Activated gamma-delta T cell treated with Interleukin-2 at 50 U/mL for 16 hours (primary cell): ENCODE measurements around the gene RAB4B.
"Not testable (repeated sequence)": the region's sequence is repeated elsewhere in the genome, so short reads cannot be mapped to it uniquely, and the experiment has no call there.

Source experiments
- DNase-seq: peaks from one replicate; pipeline ENCODE4 v3.0.0-alpha.2; 2020

The RAB4B gene

DNA sequence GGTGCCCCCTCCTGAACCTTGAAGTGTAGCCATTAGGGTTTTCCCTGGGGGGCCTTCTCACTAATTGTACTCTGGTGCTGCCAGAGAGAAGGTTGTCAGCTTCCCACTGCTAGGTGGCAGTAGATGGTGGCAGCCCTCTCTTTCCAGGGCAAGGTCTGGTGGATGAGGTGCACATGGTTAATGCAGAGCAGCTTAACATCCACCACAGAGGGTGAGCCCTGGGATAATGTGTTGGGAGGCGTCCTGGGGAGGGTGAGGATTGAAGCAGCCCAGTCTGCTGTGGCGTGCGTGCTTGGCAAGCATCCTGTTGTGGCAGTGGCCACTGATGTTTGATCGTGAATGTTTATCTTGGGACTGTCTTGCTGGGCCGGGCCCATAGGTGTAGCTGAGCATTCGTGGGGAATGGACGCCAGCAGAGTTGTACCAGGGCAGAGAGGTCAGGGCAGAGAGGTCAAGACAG, 26.8 kb downstream of the RAB4B start:
- DNase-seq, result no peak

DNA sequence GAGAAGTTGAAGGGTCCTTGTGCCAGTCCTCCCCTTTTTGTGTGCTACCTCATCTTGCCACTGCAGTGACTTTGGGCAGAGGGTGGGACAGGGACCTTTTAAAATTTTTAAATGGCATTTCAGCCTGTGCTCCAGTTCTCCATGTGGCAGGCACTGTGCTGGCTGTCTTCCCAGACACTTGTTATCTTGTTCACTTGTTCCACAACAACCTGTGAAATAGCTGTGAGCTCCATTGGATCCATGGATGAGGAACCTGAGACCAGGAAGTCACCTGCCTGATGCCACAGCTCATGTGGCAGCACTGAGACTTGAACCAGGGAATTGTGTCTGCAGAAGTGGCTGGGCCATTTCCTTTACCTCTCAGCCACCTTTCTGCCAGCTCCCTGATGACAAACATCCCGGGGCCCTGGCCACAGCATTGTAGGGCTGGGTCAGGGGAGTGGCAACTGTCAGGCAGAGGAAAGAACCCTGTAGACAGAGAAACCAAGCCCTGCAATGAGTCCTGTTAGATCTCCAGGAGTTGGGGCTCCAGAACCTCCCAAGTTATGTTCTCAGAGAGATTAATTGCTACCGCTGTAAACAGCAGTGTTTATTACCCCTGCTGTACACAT, 27.3 kb downstream of the RAB4B start:
- no peak for DNase-seq

- peak; percentile 74 for DNase-seq
Observed at GRCh38 chr19:40806423-40807146, 28.5 kb downstream of the RAB4B start.

DNA sequence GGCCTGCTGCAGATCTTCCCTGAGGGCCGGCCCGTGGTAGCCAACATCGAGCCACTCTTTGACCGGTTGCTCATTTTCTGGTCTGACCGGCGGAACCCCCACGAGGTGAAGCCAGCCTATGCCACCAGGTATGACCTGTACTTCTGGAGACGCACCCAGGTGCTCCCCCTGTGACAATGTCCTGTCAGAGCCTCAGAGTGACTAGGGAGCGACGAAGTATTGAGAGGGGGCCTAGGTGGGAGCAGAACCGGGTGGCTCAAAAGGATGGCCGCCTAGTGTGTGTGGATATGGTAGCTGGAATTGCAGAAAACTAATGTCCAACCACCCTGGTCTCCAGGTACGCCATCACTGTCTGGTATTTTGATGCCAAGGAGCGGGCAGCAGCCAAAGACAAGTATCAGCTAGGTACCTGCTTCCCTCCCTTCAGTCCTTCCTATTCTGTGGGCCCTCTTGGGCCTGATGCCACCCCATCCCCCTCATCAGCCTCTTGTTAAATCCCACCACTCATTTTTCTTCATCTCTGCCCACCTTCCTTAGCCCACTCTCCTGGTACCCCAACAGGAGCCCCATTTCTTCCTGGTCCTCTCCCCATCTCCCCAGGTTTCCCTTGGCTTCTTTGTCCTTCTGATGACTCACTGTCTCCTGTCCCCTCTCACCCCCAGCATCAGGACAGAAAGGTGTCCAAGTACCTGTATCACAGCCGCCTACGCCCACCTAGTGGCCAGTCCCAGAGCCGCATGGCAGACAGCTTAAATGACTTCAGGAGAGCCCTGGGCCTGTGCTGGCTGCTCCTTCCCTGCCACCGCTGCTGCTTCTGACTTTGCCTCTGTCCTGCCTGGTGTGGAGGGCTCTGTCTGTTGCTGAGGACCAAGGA, 29.3 kb downstream of the RAB4B start:
- no peak for DNase-seq

DNA sequence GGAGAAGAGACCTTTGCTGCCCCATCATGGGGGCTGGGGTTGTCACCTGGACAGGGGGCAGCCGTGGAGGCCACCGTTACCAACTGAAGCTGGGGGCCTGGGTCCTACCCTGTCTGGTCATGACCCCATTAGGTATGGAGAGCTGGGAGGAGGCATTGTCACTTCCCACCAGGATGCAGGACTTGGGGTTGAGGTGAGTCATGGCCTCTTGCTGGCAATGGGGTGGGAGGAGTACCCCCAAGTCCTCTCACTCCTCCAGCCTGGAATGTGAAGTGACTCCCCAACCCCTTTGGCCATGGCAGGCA, 29.9 kb downstream of the RAB4B start:
- no peak for DNase-seq

DNA sequence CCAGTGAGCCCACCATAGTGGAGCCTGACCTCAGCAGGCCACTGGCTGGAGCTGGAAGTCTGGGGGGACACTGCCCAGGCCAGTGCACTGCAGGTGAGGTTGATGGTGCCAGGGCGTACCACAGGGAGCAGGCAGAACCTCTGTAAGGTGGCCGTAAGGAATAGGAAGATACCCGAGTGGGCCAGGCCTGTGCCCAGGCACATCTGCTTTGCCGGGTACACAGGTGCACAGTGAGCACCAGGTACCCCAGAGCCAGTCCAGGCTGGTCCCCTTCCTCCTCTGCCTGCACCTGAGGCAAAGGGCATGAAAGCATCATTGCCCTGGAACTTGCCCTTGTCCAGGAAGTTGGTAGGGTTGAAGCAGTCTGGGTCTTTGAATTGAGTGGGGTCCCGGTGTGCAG, 30.4 kb downstream of the RAB4B start:
- no peak for DNase-seq

DNA sequence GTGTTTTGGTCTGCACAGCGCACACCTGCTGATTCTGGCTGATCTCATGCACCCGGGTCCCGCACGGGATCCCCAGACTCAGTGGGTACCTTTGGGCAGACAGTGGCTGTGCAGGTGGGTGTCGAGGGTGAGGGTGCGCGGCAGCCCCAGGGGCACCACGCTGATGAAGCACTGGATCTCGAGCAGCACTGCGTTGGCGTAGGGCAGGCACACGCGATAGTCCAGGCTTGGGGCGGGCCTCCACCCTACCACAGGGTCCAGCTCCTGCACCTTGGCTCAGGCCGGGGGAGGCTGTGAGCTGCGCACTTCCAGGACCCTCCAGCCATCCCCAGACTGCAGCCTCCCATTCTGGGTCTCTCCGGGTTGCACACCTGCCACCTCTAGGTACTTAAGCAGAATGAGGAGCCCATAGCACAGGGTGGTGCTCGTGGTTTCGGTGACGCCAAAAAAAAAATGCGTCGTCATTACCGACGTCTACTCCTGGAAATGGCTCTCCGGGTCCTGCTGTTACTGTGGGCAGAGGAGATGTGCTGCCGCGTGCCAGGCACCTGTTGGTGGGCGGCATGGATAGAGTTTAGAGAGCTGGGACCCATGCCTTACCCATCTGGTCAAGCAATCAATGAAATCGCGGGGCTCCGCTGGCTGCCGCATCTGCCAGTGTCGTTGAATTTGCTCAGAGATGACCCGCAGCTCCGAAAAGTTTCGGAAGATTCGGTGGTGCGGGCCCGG, 31.5 kb downstream of the RAB4B start:
- DNase-seq, result no peak

DNA sequence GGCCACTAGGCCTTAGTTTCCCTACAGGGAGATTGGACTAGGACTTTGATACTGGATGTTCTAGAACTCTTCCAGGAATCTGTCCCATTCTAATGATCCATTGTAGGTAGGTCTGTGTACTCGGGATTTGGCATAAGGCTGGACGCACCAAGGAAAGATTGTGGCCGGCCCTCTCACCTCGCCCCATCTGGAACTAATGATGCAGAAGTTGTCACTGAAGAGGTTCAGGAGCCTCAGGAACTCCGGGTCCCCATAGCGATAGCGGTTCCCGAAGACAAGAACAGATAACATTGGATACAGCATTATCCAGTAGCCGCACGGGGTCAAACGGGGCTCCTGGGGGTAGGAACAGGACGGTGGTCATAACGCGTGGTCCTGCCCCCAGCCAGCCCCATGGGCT, 32.1 kb downstream of the RAB4B start:
- no peak for DNase-seq

DNA sequence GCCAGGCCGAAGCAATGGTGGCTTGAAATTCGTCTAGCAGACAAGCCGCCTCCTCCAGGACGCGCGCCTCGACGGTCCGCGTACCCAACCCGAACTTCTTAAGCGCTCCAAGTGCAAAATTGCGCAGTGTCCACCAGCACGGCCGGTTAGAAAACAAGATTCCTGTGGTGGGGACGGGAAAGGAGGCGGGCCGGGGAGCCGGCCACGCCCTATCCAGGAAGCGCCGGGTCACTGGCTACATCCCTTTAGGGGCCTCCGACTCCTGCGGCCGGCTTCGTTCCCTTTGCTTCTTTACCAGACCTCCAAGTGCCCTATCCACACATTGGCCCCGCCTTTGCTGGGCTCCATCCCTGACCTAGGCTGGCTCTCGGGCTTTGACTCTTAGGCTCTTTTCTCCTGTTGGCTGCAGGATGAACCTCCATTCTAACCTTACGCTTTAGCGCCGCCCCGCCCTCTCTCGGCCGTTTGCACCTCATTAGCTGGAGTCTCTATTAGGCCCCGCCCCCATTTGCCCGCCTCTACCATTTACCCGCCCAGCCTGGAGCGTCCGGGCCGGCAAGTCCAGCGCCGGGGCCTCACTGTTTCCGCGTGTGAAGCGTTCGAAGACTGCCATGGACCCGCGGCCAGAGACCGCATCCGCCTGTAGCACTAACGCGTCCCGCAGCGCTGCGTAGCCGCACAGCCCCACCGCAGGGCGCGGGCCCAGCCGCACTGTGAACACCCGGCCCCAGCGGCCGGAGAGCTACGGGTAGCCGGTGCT, 32.8 kb downstream of the RAB4B start:
- DNase-seq, result peak; percentile 44

DNA sequence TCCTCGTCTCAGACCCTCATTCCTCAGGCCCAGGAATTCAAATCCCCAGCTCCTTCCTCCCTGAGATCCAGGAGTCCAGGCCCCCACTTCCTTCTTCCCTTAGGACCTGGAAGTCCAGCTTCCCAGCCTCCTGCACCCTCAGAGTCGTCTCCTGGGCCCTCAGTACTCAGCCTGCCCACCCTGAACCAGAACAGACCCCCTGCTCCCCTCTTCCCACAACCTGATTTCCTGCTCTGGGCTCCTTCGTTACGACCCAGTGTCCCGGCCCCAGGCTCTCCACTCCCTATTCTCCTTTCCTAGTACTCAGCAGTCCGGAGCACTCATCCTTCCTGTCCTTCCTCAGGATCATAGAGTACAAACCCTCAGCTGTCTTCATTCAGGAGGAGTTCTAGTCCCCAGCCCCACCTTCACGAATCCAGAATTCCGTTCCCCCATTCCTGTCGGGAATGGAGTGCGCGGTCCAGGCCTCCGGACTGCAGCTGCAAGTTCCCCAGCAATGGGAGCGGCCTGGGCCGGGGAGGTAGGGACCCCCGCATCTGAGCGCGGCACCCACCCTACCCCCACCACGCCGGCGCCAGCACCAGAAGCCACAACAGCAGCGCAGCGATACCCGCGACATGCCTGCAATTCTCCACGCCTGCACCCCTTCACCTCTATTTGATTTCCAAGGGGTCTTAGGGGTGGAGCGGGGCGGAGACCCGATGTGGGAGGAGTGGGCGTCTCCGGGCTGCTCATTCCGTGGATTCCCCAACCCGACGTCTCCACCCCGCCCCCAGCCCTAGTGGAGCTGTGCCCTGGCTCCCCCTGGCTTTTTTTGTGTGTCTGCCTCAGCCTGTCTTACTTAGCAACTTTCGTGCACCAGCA, 33.7 kb downstream of the RAB4B start:
- DNase-seq, result no peak

GRCh38 chr19:40812571-40812970, 34.5 kb downstream of the RAB4B start:
- not testable (repeated sequence) for DNase-seq

DNA sequence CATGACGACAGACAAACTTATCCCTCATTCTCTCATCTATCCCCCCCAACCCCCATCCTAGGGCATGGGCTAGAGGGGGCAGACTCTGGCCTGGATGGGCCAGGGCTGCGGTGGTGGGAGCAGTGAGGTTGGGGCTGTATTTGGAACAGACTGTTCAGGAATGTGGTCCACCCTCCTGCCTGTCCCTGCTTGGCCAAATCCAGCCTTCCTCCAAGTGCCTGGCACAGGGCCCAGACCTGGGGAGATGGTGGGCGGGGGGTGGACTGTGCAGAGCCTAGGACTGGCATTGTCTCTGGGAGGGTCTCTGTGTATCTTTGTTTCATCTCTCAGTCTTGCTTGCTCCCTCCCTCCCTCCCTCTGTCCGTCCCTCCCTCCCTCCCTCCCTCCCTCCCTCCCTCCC, 35.1 kb downstream of the RAB4B start:
- no peak for DNase-seq

- no peak for DNase-seq
Observed at GRCh38 chr19:40815223-40815622, 37.2 kb downstream of the RAB4B start.

DNA sequence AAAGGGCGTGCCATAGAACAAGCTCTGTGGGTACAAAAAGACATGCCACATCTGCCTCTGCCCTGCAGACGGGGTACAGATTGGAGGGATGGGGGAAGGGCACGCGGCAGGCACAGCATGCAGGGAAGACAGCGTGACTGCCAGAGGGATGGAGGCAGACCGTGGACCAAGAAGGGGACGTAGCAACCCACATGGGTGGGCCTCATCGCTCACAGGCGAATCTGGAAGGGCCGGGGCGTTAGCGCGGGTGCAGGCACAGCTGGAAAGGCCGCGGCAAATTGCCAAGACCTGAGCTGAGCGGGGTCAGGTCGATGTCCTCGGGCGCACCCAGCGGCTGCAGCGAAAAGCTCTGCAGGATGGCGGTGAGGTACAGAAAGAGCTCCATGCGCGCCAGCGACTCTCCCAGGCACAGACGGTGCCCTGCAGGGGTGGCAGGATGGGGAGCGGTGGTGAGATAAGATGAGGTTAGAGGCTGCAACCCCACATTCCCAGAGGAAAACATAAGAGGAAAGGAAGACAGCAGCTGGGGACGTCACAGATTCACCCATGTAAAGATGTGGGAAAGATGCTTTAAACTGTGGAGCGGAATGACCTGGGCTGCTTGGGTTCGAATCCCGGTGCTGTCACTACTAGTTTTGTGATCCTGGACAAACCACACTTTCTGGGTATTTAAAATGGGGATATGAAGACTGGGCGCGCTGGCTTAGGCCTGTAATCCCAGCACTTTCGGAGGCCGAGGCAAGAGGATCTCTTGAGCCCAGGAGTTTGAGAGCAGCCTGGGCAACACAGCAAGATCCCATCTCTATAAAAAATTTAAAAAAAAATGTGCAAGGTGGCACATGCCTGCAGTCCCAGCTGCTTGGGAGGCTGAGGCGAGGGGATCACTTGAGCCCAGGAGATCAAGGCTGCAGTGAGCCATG, 40.7 kb downstream of the RAB4B start:
- peak; percentile 69 for DNase-seq

- DNase-seq, result peak; percentile 68
Observed at GRCh38 chr19:40819479-40820234, 41.6 kb downstream of the RAB4B start.

GRCh38 chr19:40822161-40822560, 44.1 kb downstream of the RAB4B start:
- no peak for DNase-seq

DNA sequence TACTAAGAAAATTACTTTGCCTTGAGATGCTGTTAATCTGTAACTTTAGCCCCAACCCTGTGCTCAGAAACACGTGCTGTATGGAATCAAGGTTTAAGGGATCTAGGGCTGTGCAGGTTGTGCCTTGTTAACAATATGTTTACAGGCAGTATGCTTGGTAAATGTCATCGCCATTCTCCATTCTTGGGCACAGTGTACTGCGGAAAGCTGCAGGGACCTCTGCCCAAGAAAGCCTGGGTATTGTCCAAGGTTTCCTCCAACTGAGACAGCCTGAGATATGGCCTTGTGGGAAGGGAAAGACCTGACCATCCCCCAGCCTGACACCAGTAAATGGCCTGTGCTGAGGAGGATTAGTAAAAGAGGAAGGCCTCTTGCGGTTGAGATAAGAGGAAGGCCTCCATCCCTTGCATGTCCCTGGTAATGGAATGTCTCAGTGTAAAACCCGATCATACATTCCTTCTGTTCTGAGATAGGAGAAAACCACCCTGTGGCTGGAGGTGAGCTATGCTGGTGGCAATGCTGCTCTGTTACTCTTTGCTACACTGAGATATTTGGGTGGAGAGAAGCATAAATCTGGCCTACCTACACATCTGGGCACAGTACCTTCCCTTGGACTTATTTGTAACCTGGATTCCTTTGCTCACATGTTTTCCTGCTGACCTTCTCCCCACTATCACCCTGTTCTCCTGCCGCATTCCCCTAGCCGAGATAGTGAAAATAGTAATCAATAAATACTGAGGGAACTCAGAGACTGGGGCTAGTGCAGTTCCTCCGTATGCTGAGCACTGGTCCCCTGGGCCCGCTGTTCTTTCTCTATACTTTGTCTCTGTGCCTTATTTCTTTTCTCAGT, 44.9 kb downstream of the RAB4B start:
- DNase-seq, result not testable (repeated sequence)

DNA sequence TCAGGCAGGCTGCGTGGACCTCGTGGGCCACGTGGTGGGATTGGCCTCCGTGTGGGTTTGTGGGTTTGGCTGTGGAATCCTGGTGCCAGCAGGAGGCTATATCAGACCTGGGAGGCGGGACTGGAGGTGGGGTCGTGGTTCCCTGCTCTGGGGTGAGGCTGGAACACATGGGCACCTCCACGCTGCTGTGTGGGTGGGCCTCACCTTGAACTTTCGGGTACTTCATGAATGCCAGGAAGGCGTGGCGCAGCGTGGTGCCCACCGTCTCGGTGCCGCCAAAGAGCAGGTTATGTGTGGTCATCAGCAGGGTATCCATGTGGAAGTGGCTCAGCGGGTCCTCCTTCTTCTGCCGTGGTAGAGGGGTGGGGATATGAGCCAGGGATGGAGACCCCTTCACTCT, 46.9 kb downstream of the RAB4B start:
- DNase-seq, result not testable (repeated sequence)
